Daoy (cell line): ENCODE measurements around the gene PLIN4. TPM values are rescaled to one million over a fixed set of nuclear protein-coding genes. Genes with fewer than 3 reads are reported as not detected.

Source experiments
- DNase-seq: peaks from one replicate; pipeline ENCODE4 v3.0.0-alpha.2; 2015; ENCODE audit warnings: low read depth
- total RNA-seq: library from RNA; depleted of rRNA; stranded (reverse); fragments of >200 nt; shearing (Covaris generic); gene quantifications from 2 replicates; pipeline ENCODE4 v1.2.3, GENCODE V29; 2014

PLIN4 gene
- total RNA-seq, 1 experiment from 2014 or later: 0.69 TPM

DNA sequence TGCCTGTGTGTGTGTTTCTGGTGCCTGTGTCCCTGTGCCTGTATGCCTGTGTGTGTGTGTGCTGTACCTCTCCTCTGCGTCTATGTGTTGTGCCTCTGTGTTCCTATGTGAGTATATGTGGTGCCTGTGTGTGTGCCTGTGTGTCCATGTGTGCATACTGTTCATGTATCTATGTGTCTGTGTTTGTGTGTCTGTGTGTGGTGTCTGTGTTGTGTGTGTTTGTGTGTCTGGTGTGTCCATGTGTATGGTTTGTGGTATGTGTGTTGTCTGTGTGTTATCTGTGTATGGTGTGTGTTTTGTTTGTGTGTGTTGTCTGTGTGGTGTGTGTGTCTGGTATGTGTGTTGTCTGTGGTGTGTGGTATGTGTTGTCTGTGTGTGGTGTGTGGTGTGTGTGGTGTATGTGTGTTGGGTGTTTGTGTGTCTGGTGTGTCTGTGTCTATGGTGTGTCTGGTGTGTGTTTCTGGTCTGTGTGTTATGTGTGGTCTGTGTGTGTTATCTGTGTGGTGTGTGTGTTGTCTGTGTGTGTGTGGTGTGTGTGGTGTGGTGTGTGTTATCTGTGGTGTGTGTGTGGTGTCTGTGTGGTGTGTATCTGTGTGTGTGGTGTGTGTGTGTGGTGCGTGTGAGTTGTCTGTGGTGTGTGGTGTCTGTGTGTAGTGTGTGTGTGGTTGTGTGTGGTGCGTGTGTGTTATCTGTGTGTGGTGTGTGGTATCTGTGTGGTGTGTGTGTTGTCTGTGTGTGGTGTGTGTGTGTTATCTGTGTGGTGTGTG lies 25.8 kb downstream of the PLIN4 start:
- DNase-seq: no peak

DNA sequence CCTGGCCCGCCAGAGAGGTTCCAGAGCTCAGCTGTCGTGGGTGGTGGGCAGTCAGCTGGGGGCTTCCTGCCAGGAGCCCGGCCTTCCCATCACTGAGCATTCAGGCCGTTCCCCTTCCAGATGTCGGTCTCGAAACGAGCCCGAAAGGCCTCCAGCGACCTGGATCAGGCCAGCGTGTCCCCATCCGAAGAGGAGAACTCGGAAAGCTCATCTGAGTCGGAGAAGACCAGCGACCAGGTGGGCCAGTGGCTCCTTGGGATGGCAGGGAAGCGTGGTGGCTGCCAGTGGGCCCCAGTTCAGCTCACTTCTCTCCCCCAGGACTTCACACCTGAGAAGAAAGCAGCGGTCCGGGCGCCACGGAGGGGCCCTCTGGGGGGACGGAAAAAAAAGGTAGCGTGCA lies 26.8 kb downstream of the PLIN4 start:
- no peak for DNase-seq

DNA sequence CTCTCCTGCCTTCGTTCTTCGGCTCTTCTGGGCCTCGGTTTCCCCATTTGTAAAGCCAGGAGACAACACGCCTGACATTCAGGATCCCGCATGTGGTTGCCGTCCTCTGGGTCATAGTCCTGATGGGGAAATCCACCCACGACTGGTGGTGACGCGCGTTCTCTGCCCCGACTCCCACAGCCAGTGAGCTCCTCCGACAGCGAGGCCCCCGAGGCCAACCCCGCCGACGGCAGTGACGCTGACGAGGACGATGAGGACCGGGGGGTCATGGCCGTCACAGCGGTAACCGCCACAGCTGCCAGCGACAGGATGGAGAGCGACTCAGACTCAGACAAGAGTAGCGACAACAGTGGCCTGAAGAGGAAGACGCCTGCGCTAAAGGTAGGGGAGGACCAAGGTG lies 29.8 kb downstream of the PLIN4 start:
- no peak for DNase-seq

DNA sequence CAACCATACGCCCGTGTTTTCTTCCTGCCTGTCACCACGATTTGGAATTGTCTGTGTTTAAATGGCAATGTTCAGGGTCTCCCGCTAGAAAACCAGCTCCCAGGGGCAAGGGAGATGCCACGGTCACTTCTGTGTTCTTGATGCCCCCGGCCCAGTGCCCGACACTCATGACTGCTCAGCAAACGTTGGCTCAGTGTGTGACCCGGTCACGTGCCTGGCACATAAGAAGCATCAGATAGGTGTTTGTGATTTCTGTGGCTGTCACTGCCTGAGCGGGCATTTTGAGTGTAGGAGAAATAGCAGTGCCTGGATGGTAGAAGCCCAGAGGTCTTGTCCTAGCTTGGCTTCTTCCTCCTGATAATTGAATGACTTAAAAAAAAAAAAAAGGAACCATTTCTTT lies 30.7 kb downstream of the PLIN4 start:
- no peak for DNase-seq

DNA sequence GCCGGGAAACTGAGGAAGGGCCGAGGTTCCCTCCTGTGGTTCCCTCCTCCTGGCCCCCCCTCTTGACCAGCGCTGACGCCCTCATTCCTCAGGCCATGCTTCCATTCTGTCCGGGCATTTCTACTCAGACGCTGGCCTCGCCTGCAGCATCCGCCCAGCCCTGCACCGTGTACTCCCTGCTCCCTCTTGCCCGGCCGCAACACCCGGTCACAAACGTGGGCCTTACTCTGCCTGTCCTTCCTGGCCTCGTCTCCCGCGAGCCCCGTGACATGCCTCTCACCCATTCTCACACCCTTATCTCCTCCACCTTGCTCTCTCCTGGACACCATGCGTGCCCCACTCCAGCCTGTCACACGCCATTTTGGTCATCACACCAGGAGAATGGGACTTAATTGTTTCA lies 34.9 kb downstream of the PLIN4 start:
- no peak for DNase-seq

DNA sequence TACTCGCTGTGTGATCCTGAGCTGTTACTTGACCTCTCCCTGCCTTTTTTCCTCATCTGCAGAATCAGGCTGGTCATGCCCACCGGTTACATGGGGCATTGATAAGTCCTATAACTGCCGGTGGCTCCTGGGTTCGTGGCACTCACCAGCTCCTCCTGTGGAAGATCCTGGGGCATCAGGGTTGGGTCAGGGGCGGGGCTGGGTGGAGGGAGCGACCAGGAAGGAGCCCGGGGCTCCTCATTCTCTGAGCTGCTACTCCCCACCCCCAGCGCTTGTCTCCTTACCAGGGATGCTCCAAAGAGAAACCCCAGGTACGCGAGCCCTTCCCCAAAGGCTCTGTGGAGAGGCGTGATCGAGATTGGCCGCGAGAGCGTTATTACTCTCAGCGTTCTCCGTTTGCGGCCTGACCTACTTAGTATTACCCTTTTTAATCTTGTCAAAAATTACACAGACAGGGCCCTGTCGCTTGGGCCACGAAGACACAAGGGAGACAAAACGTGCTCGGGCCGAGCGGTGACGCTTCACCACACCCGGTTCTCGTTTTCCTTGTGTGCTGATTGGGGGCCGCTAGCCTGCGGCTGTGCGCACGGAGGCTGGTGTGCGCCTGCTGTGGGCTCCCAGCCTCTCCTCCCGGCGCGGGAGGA lies 35.4 kb downstream of the PLIN4 start:
- no peak for DNase-seq

DNA sequence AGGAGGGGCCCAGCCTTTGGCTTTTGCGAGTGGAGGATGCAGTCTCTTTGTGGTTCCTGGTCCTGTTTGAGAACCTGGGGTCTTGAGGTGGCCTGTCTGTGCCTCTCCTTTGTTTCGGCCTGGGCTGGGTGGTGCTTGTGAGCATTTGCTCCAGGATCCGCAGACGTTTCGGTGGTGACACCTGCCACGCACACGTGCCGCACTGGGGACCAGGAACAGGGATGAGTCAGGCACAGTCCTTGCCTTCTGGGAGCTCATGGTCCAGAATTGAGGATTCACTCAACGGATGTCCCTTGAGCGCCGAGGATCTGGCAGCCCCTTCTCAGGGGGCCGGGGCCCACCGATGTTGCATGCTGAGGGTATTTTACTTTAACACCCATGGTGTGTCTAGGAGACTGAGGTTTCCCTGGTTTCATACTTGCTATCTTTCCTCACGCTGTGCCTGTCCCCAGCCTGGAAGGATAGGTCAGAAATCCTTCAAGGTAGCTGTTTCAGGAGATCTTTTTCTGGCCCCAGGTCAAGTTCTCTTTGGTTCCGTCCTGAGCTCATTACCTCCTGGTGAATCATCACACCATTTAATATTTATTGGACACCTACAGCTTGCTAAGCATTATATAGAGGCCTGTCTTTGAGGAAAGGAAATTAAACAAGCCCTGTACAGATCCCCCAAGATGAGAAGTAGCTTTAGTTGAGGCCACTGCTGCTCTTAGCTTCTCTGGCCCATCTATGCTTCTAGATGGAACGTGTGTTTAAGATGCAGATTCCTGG lies 41.1 kb downstream of the PLIN4 start:
- no peak for DNase-seq

DNA sequence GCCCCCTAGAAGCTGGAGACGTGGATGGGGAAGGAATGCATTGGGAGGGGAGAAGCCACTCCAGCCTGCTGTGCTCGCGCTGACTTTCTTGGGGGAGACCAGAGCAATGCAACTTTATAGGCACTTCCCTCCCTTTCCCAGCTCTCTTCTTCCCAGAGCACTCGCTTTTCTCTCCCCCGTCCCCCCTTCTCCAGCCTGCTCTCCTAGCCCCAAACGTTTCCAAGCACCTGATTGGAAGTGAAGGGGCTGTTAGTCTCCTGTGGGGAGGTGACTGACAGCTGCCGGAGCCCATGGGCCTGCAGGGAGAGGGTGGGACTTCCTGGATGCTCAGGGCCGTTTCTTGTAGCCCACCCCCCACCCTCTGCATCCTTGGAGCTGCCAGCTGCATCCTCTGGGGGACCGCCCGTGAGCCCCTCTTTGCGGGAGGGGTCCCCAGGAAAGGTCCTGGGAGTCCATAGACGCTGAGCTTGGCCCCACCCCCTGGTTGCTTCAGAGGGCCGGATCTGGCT lies 43.7 kb downstream of the PLIN4 start:
- DNase-seq: peak; percentile 59

DNA sequence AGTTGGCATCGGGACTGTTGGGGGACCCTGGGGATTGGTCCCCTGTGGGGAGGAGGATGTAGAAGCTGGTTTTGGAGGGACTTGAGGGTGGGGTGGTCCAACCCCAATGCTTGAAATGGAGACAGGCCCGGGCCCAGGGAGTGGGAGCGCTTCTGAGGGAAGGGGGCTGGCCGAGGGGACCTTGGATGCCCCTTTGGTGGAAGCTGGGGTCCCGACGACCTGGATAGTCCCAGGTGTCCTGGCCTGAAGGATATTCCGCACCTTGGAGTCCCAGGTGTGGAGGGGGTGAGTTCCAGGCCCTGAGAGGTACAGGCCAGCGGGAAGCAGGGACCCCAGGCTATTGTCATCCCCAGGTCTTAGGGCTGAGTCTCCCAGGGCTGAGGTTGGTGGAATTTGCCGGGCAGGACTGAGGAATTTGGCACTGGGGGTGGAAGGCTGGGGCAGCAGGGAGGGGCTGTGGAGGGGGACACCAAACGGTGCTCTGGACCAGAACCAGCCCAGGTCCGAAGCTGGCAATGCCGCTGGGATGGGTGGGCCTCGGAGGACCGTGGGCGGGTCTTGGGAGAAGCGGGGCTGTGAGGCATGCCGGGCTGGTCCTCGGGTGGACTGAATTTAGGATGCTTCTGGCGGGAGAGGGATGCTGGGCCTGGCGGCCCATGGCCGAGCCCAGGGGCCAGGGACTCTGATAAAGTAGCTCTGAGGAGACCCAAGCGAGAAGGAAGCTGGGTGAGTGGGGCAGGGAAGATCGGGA lies 44.3 kb downstream of the PLIN4 start:
- no peak for DNase-seq

DNA sequence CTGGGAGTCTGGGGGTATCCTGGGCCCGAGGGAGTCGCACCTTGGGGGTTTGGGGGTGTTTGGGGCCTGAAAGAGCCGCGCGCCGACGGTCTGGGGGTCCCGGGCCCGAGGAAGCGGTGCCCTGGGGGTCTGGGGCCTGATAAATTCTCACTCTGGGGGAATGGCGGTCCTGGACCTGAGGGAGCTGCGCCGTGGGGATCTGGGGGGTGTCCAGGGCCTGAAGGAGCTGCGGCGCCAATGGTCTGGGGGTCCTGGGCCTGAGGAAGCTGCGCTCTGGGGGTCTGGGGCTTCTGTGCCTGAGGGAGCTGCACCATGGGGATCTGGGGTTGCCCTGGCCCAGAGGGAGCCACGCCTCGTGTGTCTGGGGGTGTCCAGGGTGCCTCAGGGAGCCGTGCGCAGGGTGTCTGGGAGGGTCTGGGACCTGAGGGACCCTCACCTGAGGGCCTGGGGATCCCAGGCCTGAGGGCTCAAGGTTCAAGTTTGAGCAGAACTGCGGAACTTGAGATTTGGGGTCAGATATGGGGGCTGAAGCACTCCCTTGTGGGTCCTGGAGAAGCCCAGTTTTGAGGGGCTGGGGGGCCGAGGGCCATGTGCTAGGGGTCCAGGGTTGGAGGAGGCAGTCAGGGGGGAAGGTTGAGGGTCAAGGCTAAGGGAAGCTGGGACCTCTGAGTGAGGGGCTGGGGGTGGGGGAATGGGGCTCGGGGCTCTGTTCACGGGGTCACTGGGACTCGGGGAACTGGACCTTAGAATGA lies 45.1 kb downstream of the PLIN4 start:
- DNase-seq: no peak

DNA sequence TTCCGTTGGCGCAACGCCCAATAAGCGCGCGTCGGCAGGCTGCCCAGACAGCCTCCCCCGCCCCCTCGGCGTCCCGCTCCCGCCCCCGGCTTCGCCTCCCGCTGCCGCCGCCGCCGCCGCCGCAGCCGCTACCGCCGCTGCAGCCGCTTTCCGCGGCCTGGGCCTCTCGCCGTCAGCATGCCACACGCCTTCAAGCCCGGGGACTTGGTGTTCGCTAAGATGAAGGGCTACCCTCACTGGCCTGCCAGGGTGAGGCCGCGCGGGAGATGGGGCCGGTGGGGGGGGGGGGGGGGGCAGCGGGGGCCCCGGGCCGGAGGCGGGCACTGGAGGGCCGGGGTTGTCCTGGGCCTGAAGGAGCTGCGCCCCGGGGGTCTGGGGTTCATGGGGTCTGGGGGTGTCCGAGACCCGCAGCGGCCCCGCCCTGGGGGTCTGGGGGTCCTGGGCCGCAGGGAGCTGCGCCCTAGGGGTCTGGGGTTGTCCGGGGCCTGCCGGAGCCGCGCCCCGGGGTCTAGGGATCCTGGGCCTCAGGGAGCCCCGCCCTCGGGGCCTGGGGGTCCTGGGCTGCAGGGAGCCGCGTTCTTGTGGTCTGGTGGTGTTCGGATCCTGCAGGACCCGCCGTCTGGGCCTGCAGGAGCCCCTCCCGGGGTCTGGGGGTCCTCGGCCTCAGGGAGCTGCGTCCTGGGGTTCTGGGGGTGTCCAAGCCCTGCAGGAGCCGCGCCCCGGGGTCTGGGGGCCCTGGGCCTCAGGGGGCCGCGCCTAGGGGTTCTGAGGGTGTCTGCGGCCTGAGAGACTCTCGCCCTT lies 45.9 kb downstream of the PLIN4 start, which contains the start of gene HDGFL2:
Gene HDGFL2 (plus strand): TSS at position 124 of the 801 bp plus-strand sequence. CDS start 54 bp downstream, at position 178.
- DNase-seq: no peak

DNA sequence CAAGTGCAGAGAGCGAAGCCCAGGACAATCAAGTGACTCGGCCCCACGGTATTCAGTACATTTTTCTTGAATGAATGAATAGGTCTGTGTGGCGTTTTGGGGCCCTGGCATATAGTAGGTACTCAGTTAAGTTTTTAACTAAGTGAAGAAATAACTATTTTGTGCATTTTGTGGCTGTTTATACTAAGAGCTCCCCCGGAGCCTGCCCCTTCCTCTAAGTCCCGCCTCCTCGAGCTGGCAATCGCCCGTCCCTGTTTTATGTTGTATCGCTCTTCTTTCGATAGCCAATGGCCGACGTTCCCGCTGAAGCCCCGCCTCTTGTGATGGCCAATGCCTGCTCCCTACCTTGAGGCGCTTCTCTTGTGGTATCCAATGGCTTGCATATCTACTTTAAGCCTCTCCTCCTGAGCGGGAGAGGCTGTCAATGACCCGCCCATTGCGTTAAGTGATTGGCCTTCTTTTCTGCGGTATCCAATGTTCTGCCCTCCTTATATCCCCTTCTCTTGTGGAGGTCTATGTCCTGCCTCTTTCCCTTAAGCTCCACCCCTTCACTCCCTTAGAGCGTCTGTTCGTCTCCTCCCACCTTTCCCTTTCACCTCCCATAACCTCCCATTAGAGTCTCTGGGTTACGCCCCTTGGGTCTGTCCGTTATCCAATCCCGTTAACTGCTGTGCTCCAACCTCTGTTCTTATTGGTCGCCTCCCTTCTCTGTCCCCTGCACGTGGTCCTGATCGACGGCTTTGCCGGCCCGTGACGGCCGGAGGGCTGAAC lies 46.7 kb downstream of the PLIN4 start:
- DNase-seq: peak; percentile 100

DNA sequence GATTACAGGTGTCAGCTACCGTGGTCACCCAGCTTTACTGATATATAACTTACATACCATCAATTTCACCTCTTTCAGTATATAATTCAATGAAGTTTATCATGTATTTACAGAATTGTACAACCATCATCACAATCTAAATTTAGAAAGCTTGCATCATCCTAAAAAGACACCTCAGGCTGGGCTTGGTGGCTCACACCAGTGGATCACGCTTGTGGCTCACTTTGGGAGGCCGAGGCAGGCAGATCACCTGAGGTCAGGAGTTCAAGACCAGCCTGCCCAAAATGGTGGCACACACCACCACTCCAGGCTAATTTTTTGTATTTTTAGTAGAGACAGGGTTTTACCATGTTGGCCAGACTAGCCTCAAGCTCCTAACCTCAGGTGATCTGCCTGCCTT lies 50.5 kb downstream of the PLIN4 start:
- no peak for DNase-seq

DNA sequence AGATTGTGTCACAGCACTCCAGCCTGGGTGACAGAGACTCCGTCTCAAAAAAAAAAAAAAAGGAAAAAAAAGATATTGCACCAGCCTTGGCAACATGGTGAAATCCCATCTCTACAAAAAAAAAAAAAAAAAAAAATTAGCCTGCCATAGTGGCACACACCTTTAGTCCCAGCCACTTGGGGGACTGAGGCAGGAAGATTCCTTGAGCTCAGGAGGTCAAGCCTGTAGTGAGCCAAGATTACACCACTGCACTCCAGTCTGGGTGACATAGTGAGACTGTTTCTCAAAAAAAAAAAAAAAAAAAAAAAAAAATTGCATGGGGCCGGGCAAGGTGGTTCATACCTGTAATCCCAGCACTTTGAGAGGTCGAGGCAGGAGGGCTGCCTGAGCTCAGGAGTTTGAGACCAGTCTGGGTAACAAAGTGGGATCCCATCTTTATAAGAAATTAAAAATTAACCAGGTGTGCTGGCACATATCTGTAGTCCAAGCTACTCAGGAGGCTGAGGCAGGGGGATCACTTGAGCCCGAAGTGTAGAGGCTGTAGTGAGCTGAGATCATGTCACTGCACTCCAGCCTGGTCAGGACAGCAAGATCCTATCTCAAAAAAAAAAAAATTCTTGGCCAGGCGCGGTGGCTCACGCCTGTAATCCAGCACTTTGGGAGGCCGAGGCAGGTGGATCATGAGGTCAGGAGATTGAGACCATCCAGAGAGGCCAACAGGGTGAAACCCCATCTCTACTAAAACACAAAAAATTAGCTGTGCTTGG lies 53.3 kb downstream of the PLIN4 start:
- no peak for DNase-seq

DNA sequence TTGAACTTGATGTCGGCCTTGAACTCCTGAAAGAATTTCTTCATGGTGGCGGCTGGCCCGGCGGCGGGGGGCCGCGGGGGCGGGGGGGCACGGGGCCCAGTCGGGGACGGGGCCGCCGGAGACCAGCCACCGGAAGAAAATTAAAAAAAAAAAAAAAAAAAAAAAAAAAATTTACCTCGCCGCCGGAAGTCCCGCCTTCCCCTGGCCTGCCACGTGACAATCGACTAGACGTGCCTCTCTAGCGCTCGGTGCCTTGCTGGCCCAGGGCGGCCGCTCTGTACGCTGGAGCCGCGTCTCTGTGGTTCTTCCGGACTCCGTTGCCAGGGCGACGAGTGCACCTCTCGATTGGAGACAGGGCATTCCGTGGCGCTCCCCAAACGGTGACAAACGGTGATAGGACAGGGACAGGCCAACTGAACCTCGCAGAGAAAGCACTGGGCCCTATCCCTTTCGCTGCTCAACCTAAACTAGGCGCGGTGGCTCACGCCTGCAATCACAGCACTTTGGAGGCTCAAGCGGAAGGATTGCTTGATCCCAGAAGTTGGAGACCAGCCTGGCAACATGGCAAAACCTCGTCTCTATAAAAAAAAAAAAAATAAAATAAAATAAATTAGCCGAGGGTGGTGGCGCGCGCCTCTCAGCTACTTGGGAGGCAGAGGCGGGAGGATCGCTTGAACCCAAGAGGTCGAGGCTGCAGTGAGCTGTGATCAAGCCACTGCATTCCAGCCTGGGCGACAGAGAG lies 60.5 kb downstream of the PLIN4 start, which contains the start of gene UBXN6:
Gene UBXN6 (minus strand): TSS at position 141 of the 742 bp plus-strand sequence. CDS start 97 bp downstream, at position 44.
- peak; percentile 98 for DNase-seq

DNA sequence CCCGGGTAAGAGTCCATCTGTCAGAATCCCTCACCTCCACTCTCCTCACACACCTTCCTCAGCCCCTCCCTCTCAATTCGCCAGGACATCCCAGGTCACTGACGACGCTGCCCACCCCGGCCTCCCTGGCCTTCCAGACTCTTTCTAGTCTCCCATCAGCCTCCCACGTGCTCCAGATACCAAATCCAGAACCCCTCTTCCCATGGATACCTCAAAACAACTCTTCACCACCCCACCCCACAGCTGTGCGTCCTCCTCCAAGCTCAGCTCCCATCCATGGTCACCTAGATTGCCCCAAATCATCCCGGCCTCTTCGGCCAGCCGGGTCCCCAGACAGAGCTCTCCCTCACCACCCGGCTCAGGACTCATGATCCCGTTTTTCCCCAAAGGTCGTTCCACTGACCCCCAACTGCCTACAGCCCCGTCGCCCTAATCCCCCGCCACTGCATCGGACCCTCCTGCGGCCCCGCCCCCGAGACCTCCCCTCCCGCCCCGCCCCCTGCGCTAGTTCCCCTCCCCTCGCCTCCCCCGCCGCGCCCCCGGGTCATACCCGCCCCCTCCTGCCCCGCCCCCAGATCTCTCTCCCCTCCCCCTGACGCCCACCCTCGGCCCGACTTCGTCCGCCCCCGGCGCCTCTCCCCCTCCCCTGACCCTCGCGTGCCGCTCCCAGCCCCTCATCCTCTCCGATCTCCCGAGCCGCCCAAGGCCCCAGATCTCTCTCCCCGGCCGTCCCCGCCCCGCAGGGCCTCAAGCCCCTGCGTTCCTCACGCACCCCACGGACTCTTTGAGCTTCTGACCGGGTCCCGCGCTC lies 61.2 kb downstream of the PLIN4 start:
- DNase-seq: peak; percentile 66

DNA sequence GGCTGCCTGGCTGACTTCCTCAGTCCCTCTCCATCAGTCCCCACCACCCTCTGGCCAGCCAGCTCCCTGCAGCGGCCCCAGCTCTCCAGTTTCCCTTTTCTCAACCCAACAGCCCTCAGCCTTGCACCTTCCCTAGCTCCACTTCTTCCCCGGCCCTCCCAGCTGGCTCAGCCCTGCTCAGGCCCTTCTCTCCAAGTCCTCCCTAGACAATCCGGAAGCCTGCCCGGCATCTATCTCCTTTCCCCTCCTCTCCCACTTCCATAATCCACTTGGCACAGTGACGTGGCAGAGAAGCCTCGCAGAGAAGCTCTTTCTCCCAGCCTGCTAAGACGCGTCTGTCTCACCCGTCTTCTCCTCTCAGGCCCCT lies 61.8 kb downstream of the PLIN4 start:
- peak; percentile 78 for DNase-seq
